ENCODE measurements around the gene DNAJC28. TPM values are rescaled to one million over a fixed set of nuclear protein-coding genes. Genes with fewer than 3 reads are reported as not detected.

The DNAJC28 gene
- total and polyA plus RNA-seq, 9 of the 15 experiments (the other 6 are each of a cell fraction or from before 2014, with no cell fraction given), result 0.68 to 2.5 (median 1.1) TPM

- TF ChIP-seq NKRF (IDR thresholded peaks at IDR 0.05; ENCODE audit: borderline replicate concordance), result peak; percentile 94
- no peak for TF ChIP-seq CEBPB (tag; IDR thresholded peaks at IDR 0.05)
- no peak for TF ChIP-seq IFI16 (CRISPR knock-in tag; IDR thresholded peaks at IDR 0.05)
- TF ChIP-seq CEBPZ (IDR thresholded peaks at IDR 0.05; ENCODE audit: borderline replicate concordance, low read depth, low read length), result no peak
- TF ChIP-seq GABPB1 (CRISPR knock-in tag; IDR thresholded peaks at IDR 0.05), result peak; percentile 85
- TF ChIP-seq TFE3 (CRISPR knock-in tag; IDR thresholded peaks at IDR 0.05), result no peak
- 0 out of 4 replicates have a peak, but pooled peaks of 1 of the 2 experiments have one; percentile 19 for TF ChIP-seq ZNF639 (CRISPR knock-in tag; conservative IDR thresholded peaks at IDR 0.05 in 1 of 2, IDR thresholded peaks at IDR 0.05 in 1 of 2)
- no peak for TF ChIP-seq ZFP36 (IDR thresholded peaks at IDR 0.05; ENCODE audit: low read depth, low read length, partially characterized antibody)
- no peak for TF ChIP-seq CTCF (IDR thresholded peaks at IDR 0.05 in 2 of 3, conservative IDR thresholded peaks at IDR 0.05 in 1 of 3; ENCODE audit: insufficient read depth in 2 of 3, low read depth in 1 of 3, low read length in 3 of 3)
- TF ChIP-seq ZNF76 (CRISPR knock-in tag; IDR thresholded peaks at IDR 0.05; ENCODE audit: borderline replicate concordance), result no peak
- TF ChIP-seq EP400 (IDR thresholded peaks at IDR 0.05), result peak; percentile 84
- TF ChIP-seq TEAD2 (tag; IDR thresholded peaks at IDR 0.05), result no peak
- TF ChIP-seq POLR2B (IDR thresholded peaks at IDR 0.05; ENCODE audit: low read depth, partially characterized antibody), result peak; percentile 78
Measured at GRCh38 chr21:33491373-33492102, at the start of gene DNAJC28 (continued).

Measured in K562 (cell line).